GM12878 (cell line): ENCODE results near the gene EEF1B2. TPM values are rescaled to one million over a fixed set of nuclear protein-coding genes. Genes with fewer than 3 reads are reported as not detected.
A peak's percentile ranks its signal among the peaks of the same experiment; 100 is the strongest.
"Not testable (repeated sequence)": the region's sequence is repeated elsewhere in the genome, so short reads cannot be mapped to it uniquely, and the experiment has no call there.

Experiments used
- ATAC-seq: fragments of 200-7000 bp; cut with Tn5 transposase; 3 replicates; pipeline ENCODE4 v1.9.1; 2020; ENCODE audit warnings: mild to moderate bottlenecking, moderate library complexity
- BruUV-seq: library from RNA; stranded (reverse); fragments of 400-500 nt; replicated peaks from 2 replicates; lab custom pipeline; 2021; lab: Mats Ljungman, UMichigan
- CTCF ChIA-PET: fragments of 300-600 bp; sonication (Branson Sonifier 250); formaldehyde crosslinking; extraction: SDS; loops from one replicate; lab custom pipeline; 2021; ENCODE audit warnings: inconsistent platforms; lab: Yijun Ruan, JAX
- POLR2A ChIA-PET: fragments of 350-600 bp; formaldehyde crosslinking; extraction: SDS; loops from one replicate; lab custom pipeline; 2021; ENCODE audit warnings: inconsistent platforms; lab: Charles Lee
- RAD21 ChIA-PET: fragments of 300-600 bp; sonication (Branson Sonifier 250); formaldehyde crosslinking; loops from one replicate; lab custom pipeline; 2023; ENCODE audit warnings: antibody characterized with exemption; ENCODE audit not compliant: unreplicated experiment; lab: Charles Lee
- SMC1A ChIA-PET: fragments of 300-600 bp; sonication (Branson Sonifier 250); formaldehyde crosslinking; loops from one replicate; lab custom pipeline; 2023; ENCODE audit not compliant: unreplicated experiment, uncharacterized antibody; lab: Charles Lee
- DNase-seq: peaks from one replicate; pipeline ENCODE4 v3.0.0-alpha.2; 2011; ENCODE audit warnings: low read depth, low spot score
- FAIRE-seq: peaks from 3 replicates; lab custom pipeline; 2011; peaks lifted over from hg19 to GRCh38; lab: Jason Lieb, UNC
- H2AFZ ChIP-seq: 2 replicates; pipeline ENCODE4 v1.6.0; 2011; ENCODE audit warnings: low read depth, low read length, control low read depth; ENCODE audit not compliant: control insufficient read depth
- H3K27ac ChIP-seq: 2 replicates; pipeline ENCODE4 v1.5.1; 2011; ENCODE audit warnings: control low read depth; ENCODE audit not compliant: control insufficient read depth, insufficient read depth
- H3K27me3 ChIP-seq, 2 experiments: replicated peaks in 1 of 2; 2 replicates each; pipeline versions ENCODE4 v1.6.0 to v1.6.1; 2011; ENCODE audit warnings: low read length in 1 of 2; ENCODE audit not compliant: control insufficient read depth in 2 of 2, insufficient read depth in 2 of 2
- H3K36me3 ChIP-seq, 2 experiments: 2 replicates each; pipeline ENCODE4 v1.5.1; 2011; ENCODE audit warnings: low read length in 1 of 2; ENCODE audit not compliant: control insufficient read depth in 2 of 2, insufficient read depth in 2 of 2
- H3K4me1 ChIP-seq: 2 replicates; pipeline ENCODE4 v1.6.1; 2011; ENCODE audit warnings: mild to moderate bottlenecking, low read length, moderate library complexity, mixed read lengths; ENCODE audit not compliant: control insufficient read depth, insufficient read depth
- H3K4me2 ChIP-seq: 2 replicates; pipeline ENCODE4 v1.6.0; 2011; ENCODE audit warnings: control low read depth; ENCODE audit not compliant: control insufficient read depth, insufficient read depth
- H3K4me3 ChIP-seq: fragments of 200-600 bp; sonication (generic); 2 replicates; pipeline ENCODE4 v1.5.1; 2016
- H3K79me2 ChIP-seq: 2 replicates; pipeline ENCODE4 v1.6.0; 2011; ENCODE audit warnings: low read length; ENCODE audit not compliant: control insufficient read depth, insufficient read depth
- H3K9ac ChIP-seq: 2 replicates; pipeline ENCODE4 v1.8.0; 2011; ENCODE audit warnings: low read length, control low read depth, mixed read lengths; ENCODE audit not compliant: control insufficient read depth, insufficient read depth
- H3K9me3 ChIP-seq: replicated peaks from 3 replicates; pipeline ENCODE4 v1.5.1; 2011; ENCODE audit warnings: mild to moderate bottlenecking, low read length; ENCODE audit not compliant: control insufficient read depth, insufficient read depth
- H4K20me1 ChIP-seq: 2 replicates; pipeline ENCODE4 v1.6.0; 2011; ENCODE audit not compliant: control insufficient read depth, insufficient read depth
- FOS ChIP-seq: IDR thresholded peaks from 3 replicates; pipeline ENCODE4 v1.6.1; 2011; ENCODE audit warnings: borderline replicate concordance; ENCODE audit not compliant: insufficient read length; ENCODE audit errors: extremely low read depth
- MEF2B ChIP-seq: fragments of 450-650 bp; IDR thresholded peaks from 2 replicates; pipeline ENCODE4 v1.6.1; 2018; ENCODE audit warnings: mild to moderate bottlenecking, moderate library complexity; ENCODE audit not compliant: partially characterized antibody, poor library complexity, severe bottlenecking
- RAD21 ChIP-seq: IDR thresholded peaks from 2 replicates; pipeline ENCODE4 v1.6.1; 2011; ENCODE audit warnings: mild to moderate bottlenecking, low read depth, low read length, moderate library complexity; ENCODE audit not compliant: insufficient read depth
- SMC3 ChIP-seq: IDR thresholded peaks from 2 replicates; pipeline ENCODE4 v1.6.1; 2011; ENCODE audit warnings: low read length, improper control_type of control experiment, borderline replicate concordance
- WGBS: methylation state at CpG from one replicate; pipeline ENCODE4 v1.1.6; 2016; ENCODE audit warnings: low lambda C conversion rate; ENCODE audit not compliant: insufficient replicate concordance, insufficient coverage; ENCODE audit errors: missing lambda C conversion rate; 5-methylcytosine and 5-hydroxymethylcytosine counted together
- in situ Hi-C: fragments of 300-500 bp; cut with MboI; formaldehyde crosslinking; loops from 9 replicates; pipeline ENCODE4 v1.14.3; 2018; ENCODE audit warnings: mixed read lengths
- intact Hi-C: fragments of 100-400 bp; cut with micrococcal nuclease; formaldehyde crosslinking; loops from one replicate; pipeline ENCODE4 v1.14.2; 2022; ENCODE audit not compliant: unreplicated experiment
- polyA plus RNA-seq, 11 experiments: library from polyadenylated mRNA; depleted of rRNA in 4 of 11; unstranded in 6 of 11; stranded (reverse) in 5 of 11; fragments of >200 nt; fragmentation: Nextera tagmentation in 4 of 11; fragmentation: Illumina TruSeq in 1 of 11; extraction: Ambion mirVana in 4 of 11; extraction: Trizol in 1 of 11; gene quantifications; 1 replicate in 1 of 11; 2 replicates in 10 of 11; pipeline versions ENCODE4 v1.2.1 to v1.2.3, GENCODE V29; 2011 to 2016; ENCODE audit warnings: inconsistent platforms in 2 of 11, missing spikeins in 2 of 11, low read depth in 1 of 11
- total RNA-seq, 4 experiments: library from RNA; depleted of rRNA in 3 of 4; stranded (reverse); fragments of >200 nt in 3 of 4; fragmentation: Illumina TruSeq in 1 of 4; extraction: Trizol in 1 of 4; gene quantifications; 2 replicates each; pipeline versions ENCODE4 v1.2.1 to v1.2.3, GENCODE V29; 2013 to 2021
- TF ChIP-seq, protein P1 (sequence below), 3 experiments: IDR thresholded peaks in 2 of 3; conservative IDR thresholded peaks in 1 of 3; 2 replicates each; pipeline ENCODE4 v1.5.1; 2011; ENCODE audit warnings: low read depth in 3 of 3, low read length in 3 of 3, mild to moderate bottlenecking in 3 of 3, control low read depth in 2 of 3, moderate library complexity in 2 of 3, inconsistent platforms in 1 of 3, mixed read lengths in 1 of 3; ENCODE audit not compliant: control insufficient read depth in 2 of 3, insufficient read depth in 1 of 3; ENCODE audit errors: extremely low read depth in 1 of 3

The EEF1B2 gene
- total and polyA plus RNA-seq, 10 of the 15 experiments (the other 5 are each of a cell fraction or from before 2014, with no cell fraction given), result 719 to 2,110 (median 1,232) TPM

DNA sequence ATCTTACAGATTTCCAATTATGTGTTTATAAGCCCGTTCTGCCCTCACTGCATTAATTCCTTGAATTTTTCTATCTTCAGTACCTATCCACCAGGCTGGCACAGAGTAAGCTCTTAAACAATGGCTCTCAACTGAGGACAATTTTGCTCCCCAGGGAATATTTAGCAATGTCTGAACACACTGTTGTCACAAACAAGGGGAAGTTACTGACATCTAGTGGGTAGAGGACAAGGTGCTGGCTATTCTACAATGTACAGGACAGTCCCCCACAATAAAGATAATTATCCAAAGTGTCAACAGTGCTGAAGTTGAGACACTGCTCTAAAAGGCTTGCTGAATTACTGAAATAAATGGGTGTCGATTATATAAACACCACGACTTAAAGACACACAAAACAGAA is 5.5 kb upstream of the EEF1B2 start:
- Histone ChIP-seq H3K79me2 (peaks cover 42% of the 10 kb centered on the region), H3K4me1 (peaks cover 8% of the 10 kb centered on the region; the same call in 1 of the 2 replicates), H3K9ac (no peak overlapping the region), H3K27ac (no peak overlapping the region), H4K20me1 (no peaks in the 10 kb centered on the region), H3K4me2 (no peak overlapping the region), H3K27me3 (no peaks in the 10 kb centered on the region), H3K36me3 (peaks cover 0 to 7% of the 10 kb centered on the region in 2 experiments; a peak in 1 of 4 replicates), H3K4me3 (no peak overlapping the region), H2AFZ (no peak overlapping the region), H3K9me3 (no peaks in the 10 kb centered on the region)
- ATAC-seq (peak; percentile 84), FAIRE-seq (peak; percentile 80), DNase-seq (peak; percentile 35)
- ChIA-PET SMC1A (interaction anchor here (0.6 to 1.3 kb wide), 9 partner anchors 66 to 205 kb away, joined by 3 to 4 read pairs (median 3); no protein-coding TSS in a partner anchor), POLR2A (no interaction called here), CTCF (interaction anchor here (0.7 to 1.7 kb wide), 18 partner anchors 9 to 405 kb away, joined by 3 to 13 read pairs (median 4); no protein-coding TSS in a partner anchor), RAD21 (interaction anchor here (0.7 to 1.5 kb wide), 11 partner anchors 27 to 220 kb away, joined by 3 to 9 read pairs (median 4); no protein-coding TSS in a partner anchor)
- 100% methylated on average over 3 of the region's 3 CpGs for WGBS
- in situ Hi-C loops, result no loop called here
- intact Hi-C loops, result loop anchor here (5.0 kb wide), 1 partner anchor 152 kb away; no protein-coding TSS in a partner anchor
- TF ChIP-seq, protein P1, sequence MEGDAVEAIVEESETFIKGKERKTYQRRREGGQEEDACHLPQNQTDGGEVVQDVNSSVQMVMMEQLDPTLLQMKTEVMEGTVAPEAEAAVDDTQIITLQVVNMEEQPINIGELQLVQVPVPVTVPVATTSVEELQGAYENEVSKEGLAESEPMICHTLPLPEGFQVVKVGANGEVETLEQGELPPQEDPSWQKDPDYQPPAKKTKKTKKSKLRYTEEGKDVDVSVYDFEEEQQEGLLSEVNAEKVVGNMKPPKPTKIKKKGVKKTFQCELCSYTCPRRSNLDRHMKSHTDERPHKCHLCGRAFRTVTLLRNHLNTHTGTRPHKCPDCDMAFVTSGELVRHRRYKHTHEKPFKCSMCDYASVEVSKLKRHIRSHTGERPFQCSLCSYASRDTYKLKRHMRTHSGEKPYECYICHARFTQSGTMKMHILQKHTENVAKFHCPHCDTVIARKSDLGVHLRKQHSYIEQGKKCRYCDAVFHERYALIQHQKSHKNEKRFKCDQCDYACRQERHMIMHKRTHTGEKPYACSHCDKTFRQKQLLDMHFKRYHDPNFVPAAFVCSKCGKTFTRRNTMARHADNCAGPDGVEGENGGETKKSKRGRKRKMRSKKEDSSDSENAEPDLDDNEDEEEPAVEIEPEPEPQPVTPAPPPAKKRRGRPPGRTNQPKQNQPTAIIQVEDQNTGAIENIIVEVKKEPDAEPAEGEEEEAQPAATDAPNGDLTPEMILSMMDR (IDR thresholded peaks at IDR 0.05 in 2 of 3, conservative IDR thresholded peaks at IDR 0.05 in 1 of 3; ENCODE audit: control insufficient read depth in 2 of 3, extremely low read depth in 1 of 3, insufficient read depth in 1 of 3, low read depth in 3 of 3, low read length in 3 of 3), result peak; percentile 37 to 61 (median 59); a peak in 5 of 6 replicates
- no peak for TF ChIP-seq FOS
- peak; percentile 94 for TF ChIP-seq MEF2B
- TF ChIP-seq SMC3, result peak; percentile 7; the same call in 1 of the 2 replicates
- peak; percentile 49; the same call in 1 of the 2 replicates for TF ChIP-seq RAD21
- no TSS peak for BruUV-seq

DNA sequence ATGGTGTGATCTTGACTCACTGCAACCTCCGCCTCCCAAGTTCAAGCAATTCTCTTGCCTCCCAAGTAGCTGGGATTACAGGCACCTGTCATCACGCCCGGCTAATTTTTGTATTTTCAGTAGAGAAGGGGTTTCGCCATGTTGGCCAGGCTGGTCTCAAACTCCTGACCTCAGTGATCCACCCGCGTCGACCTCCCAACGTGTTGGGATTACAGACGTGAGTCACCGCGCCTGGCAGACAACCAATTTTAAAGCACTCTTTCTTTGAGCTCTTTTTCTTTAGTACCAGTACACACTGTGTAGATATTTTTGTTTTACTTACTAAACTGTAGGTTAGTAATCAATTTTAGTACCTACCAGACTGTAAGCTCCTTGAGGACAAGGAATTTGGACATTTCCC is 2.7 kb upstream of the EEF1B2 start:
- 98% methylated on average over 11 of the region's 11 CpGs for WGBS
- H3K9me3 ChIP-seq, RAD21 ChIA-PET, H4K20me1 ChIP-seq, DNase-seq, intact Hi-C loops, in situ Hi-C loops, BruUV-seq, H3K27ac ChIP-seq, ATAC-seq, FAIRE-seq, H3K36me3 ChIP-seq, H3K9ac ChIP-seq, H3K4me3 ChIP-seq, H3K4me1 ChIP-seq, H2AFZ ChIP-seq, H3K27me3 ChIP-seq: not testable (repeated sequence)
- ChIA-PET CTCF (interaction anchor here (0.6 to 1.5 kb wide), 3 partner anchors 24 to 197 kb away, joined by 3 to 7 read pairs (median 5); no protein-coding TSS in a partner anchor), POLR2A (interaction anchor here (0.7 to 1.0 kb wide), 2 partner anchors 22 to 159 kb away, joined by 3 to 4 read pairs; no protein-coding TSS in a partner anchor), SMC1A (interaction anchor here (0.6 to 0.9 kb wide), 2 partner anchors 149 to 151 kb away, joined by 3 read pairs; no protein-coding TSS in a partner anchor)
- Histone ChIP-seq H3K4me2 (0 out of 2 replicates have a peak overlapping the region, but pooled peaks have one; percentile 86), H3K79me2 (peaks cover 68% of the 10 kb centered on the region)
